ENCODE data around the gene FOXL2NB.

FOXL2NB gene

DNA sequence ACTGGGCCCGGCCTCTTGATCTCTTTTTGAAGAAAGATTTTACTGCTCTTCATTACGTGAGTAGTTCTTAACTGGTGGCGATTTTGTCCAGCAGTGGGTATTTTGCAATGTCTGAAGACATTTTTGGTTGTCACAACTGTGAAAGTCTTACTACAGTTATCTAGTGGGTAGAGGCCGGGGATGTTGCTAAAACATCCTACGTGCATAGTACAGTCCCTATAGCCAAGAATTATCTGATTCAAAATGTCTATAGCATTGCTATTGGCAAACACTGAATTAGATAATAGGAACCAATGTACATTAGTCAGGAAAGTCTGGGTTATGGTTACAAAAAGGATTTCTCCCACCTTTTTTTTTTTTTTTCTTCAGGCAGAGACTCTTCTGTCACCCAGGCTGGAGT, 38.2 kb upstream of the FOXL2NB start:
- TF ChIP-seq ZFX (IDR thresholded peaks at IDR 0.05): no peak
- TF ChIP-seq, protein P1, sequence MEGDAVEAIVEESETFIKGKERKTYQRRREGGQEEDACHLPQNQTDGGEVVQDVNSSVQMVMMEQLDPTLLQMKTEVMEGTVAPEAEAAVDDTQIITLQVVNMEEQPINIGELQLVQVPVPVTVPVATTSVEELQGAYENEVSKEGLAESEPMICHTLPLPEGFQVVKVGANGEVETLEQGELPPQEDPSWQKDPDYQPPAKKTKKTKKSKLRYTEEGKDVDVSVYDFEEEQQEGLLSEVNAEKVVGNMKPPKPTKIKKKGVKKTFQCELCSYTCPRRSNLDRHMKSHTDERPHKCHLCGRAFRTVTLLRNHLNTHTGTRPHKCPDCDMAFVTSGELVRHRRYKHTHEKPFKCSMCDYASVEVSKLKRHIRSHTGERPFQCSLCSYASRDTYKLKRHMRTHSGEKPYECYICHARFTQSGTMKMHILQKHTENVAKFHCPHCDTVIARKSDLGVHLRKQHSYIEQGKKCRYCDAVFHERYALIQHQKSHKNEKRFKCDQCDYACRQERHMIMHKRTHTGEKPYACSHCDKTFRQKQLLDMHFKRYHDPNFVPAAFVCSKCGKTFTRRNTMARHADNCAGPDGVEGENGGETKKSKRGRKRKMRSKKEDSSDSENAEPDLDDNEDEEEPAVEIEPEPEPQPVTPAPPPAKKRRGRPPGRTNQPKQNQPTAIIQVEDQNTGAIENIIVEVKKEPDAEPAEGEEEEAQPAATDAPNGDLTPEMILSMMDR (conservative IDR thresholded peaks at IDR 0.05): no peak
- H3K27ac ChIP-seq: no peak overlapping the region

DNA sequence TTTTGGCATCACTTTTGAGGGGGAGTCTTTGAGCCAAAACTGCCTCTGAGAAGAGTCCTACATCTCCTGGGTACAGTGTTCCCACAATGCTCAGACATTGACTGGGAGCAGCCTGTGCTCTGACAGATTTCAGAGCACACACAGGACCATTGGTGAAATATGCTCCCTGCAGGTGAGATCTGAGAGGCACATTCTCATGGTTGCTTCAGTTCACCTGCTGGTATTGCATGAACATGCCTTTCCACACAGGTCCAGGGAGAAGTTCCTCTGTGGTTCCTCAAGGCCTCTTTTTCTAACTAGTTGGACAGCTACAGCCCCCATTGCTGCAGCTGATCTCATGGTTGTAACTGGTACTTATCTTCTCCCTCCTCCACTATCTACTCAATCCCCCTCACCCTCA, 37.1 kb upstream of the FOXL2NB start:
- no peak overlapping the region for H3K27ac ChIP-seq
- TF ChIP-seq, protein P1 (conservative IDR thresholded peaks at IDR 0.05): no peak
- TF ChIP-seq ZFX (IDR thresholded peaks at IDR 0.05): 0 out of 2 replicates have a peak, but pooled peaks have one; percentile 22

DNA sequence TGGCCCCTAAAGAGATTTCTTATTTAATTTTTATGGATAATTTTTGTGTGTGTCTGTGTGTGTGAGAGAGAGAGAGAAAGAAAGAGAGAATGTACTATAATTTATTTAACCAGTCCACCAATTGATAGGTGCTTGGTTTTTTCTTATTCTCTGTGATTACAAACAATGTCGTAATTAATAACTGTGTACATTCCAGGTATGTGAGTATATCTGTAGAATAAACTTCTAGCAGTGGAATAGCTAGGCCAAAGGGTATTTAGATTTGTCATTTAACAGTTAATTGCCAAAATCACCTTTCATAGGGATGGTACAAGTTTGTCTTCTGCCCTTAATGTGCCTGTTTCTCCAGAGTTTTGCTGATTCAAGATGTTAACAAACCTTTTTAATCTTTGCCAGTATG, 35.4 kb upstream of the FOXL2NB start:
- TF ChIP-seq, protein P1 (conservative IDR thresholded peaks at IDR 0.05): no peak
- no peak for TF ChIP-seq ZFX (IDR thresholded peaks at IDR 0.05)
- no peak overlapping the region for H3K27ac ChIP-seq

DNA sequence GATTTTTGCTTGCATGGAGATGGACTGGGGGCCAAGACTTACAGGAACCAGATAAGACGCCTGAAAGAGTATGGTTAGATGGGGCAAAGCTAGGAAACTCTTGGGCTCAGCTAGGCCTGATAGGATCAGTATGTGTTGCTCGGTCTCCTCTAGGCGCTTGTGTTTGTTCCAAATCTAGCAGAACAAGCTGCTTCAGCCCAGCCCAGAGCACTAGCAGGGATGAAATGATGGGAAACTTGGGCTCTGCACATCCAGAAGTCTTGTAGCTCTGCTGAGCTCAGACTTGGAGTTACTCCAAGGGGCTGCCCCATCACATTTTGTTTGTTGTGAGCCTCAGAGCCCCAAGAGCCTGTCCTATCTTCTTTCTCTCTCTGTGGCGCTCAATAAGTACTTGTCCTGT, 34.8 kb upstream of the FOXL2NB start:
- H3K27ac ChIP-seq: no peak overlapping the region
- TF ChIP-seq, protein P1 (conservative IDR thresholded peaks at IDR 0.05): no peak
- TF ChIP-seq ZFX (IDR thresholded peaks at IDR 0.05): no peak

DNA sequence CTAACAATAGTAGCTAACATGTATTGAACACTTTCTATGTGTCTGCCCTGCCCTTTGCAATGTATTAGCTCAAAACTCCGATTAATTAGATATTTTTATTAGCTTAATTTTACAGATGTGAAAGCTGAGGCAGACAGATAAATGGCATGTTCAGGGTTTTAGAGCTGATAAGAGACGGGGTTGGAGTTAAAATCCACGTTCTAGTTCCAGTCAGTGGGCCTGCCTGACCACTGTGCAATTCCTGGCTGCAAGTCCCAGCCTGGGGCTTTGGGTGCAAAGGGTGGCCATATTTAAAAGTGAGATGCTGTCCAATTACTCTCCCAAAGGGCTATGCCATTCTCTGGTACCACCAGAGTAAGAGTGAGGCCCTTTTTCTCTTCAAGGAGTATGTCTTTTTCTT, 33.3 kb upstream of the FOXL2NB start:
- TF ChIP-seq, protein P1 (conservative IDR thresholded peaks at IDR 0.05): no peak
- TF ChIP-seq ZFX (IDR thresholded peaks at IDR 0.05): no peak
- H3K27ac ChIP-seq: no peak overlapping the region

DNA sequence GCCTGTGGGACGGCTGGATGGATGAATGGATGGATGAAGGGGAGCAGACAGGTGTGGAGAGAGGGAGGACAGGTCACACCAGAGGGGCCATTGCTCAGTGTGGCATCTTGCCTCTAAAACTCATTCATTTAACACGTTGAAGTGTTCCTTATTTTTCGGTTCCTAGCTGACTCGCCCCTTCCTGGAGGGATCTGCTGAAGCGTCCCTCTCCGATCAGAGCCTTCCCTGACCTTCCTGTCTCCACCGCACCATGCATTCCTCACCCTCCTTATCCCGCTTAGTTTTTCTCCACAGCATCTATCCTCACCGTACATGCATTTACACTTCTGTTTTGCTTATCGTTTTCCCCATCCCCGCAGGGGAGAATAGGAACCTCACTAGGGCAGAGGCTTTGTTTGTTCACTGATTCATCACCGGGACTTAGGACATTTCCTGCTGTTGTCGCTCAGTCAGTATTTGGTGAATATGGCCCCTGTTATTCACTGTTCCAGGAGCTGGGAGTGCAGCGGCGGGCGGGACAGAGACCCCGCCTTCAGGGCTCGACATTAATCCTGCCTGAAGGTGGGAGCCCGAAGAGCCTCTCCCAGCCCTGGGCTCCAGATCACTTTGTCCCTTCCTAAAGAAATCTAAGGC, 32.0 kb upstream of the FOXL2NB start:
- peak overlapping the region; percentile 88 for H3K27ac ChIP-seq
- no peak for TF ChIP-seq ZFX (IDR thresholded peaks at IDR 0.05)
- TF ChIP-seq, protein P1 (conservative IDR thresholded peaks at IDR 0.05): no peak

DNA sequence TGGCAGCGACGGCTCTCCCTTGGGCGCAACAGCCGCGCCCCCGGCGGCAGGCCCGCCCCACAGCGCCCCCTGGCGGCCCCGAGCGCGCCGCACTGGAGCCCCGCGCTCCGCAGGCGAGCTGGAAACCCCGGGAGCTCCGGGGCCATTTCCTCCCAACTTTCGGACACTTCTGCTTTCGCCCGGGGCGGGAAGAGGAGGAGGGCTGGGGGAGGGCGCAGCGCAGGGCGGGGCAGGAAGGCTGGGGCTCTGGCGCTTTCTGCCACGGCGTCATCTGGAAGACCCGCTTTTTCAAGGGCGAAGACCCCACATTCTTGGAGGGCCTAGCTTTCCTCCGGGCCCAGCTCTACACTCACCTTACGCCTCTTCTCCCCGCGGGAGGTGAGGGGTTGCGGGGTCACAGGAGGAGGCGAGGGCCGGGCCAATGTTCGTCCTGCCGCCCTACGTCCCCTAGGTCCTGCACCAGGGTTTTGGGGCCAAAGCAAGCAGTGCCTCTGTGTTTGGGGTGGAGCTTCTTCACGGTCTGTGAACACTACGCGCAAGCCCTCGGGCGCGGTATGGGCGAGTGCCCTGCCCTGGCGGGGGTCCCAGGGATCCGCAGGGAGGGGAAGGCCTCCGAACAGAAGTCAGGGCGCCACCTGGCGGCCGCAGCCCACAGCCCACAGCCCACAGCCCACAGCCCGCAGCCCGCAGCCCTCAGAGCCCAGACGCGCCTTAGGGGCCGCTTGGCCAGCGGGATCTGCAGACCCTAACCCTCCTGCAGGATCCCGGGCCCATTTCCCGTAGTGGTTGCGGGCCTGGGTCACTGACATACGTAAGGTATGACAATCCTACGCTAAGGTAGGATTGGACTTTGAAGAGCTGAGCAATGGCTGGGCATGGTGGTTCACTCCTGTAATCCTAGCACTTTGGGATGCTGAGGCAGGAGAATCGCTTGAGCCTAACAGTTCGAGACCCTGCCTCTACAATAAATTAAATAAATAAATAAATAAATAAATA, 31.2 kb upstream of the FOXL2NB start:
- H3K27ac ChIP-seq: peak overlapping the region; percentile 88
- TF ChIP-seq, protein P1 (conservative IDR thresholded peaks at IDR 0.05): peak; percentile 100
- no peak; the same call in 1 of the 2 replicates for TF ChIP-seq ZFX (IDR thresholded peaks at IDR 0.05)

All from C4-2B (cell line).